H9 (cell line): ENCODE results near the gene RIPK4. TPM values are rescaled to one million over a fixed set of nuclear protein-coding genes. Genes with fewer than 3 reads are reported as not detected.
A peak's percentile ranks its signal among the peaks of the same experiment; 100 is the strongest.

Source experiments
- DNase-seq: peaks from one replicate; pipeline ENCODE4 v3.0.0-alpha.2; 2017
- H2AFZ ChIP-seq: one replicate; pipeline ENCODE4 v1.6.1; 2013; ENCODE audit warnings: mild to moderate bottlenecking, low read length, control low read depth, moderate library complexity
- H2AK5ac ChIP-seq: 2 replicates; pipeline ENCODE4 v1.6.1; 2013; ENCODE audit warnings: low read length, control low read depth, mixed read lengths; ENCODE audit not compliant: insufficient read length
- H2BK120ac ChIP-seq: one replicate; pipeline ENCODE4 v1.6.1; 2013; ENCODE audit warnings: low read depth, mild to moderate bottlenecking, low read length, control low read depth, inconsistent platforms; ENCODE audit not compliant: poor library complexity, severe bottlenecking
- H2BK12ac ChIP-seq: 2 replicates; pipeline ENCODE4 v1.6.1; 2013; ENCODE audit warnings: low read length, control low read depth, mixed read lengths, low read depth; ENCODE audit not compliant: insufficient read length
- H2BK15ac ChIP-seq: 2 replicates; pipeline ENCODE4 v1.6.1; 2013; ENCODE audit warnings: low read depth, low read length, control low read depth
- H2BK20ac ChIP-seq: one replicate; pipeline ENCODE4 v1.6.1; 2013; ENCODE audit warnings: low read depth, mild to moderate bottlenecking, low read length, control low read depth, inconsistent platforms; ENCODE audit not compliant: poor library complexity, severe bottlenecking
- H2BK5ac ChIP-seq: 2 replicates; pipeline ENCODE4 v1.6.1; 2013; ENCODE audit warnings: low read length, control low read depth, mixed read lengths; ENCODE audit not compliant: insufficient read length
- H3K14ac ChIP-seq: 2 replicates; pipeline ENCODE4 v1.6.1; 2013; ENCODE audit warnings: low read length, control low read depth; ENCODE audit not compliant: insufficient read depth
- H3K18ac ChIP-seq: 2 replicates; pipeline ENCODE4 v1.6.1; 2013; ENCODE audit warnings: low read depth, mild to moderate bottlenecking, mixed read lengths, low read length, control low read depth; ENCODE audit not compliant: insufficient read length
- H3K23ac ChIP-seq: 2 replicates; pipeline ENCODE4 v1.6.1; 2013; ENCODE audit warnings: low read length, control low read depth, mixed read lengths, low read depth; ENCODE audit not compliant: insufficient read length
- H3K23me2 ChIP-seq: 2 replicates; pipeline ENCODE4 v1.6.1; 2013; ENCODE audit warnings: low read depth, mild to moderate bottlenecking, mixed read lengths, low read length, control low read depth; ENCODE audit not compliant: insufficient read length, poor library complexity, severe bottlenecking
- H3K27ac ChIP-seq: 2 replicates; pipeline ENCODE4 v1.5.1; 2013; ENCODE audit warnings: low read length, control low read depth, mixed read lengths, low read depth; ENCODE audit not compliant: insufficient read length
- H3K27me3 ChIP-seq: 2 replicates; pipeline ENCODE4 v1.6.1; 2013; ENCODE audit warnings: low read length, control low read depth, inconsistent platforms; ENCODE audit not compliant: insufficient read depth
- H3K4ac ChIP-seq: 2 replicates; pipeline ENCODE4 v1.6.1; 2013; ENCODE audit warnings: low read depth, mild to moderate bottlenecking, control low read depth, inconsistent platforms, low read length, moderate library complexity
- H3K4me1 ChIP-seq: 2 replicates; pipeline ENCODE4 v1.6.1; 2013; ENCODE audit warnings: low read length, control low read depth, inconsistent platforms; ENCODE audit not compliant: insufficient read depth
- H3K4me2 ChIP-seq: 2 replicates; pipeline ENCODE4 v1.6.1; 2013; ENCODE audit warnings: low read length, control low read depth, mixed read lengths; ENCODE audit not compliant: insufficient read length, insufficient read depth
- H3K56ac ChIP-seq: 2 replicates; pipeline ENCODE4 v1.6.1; 2013; ENCODE audit warnings: low read depth, mild to moderate bottlenecking, mixed read lengths, low read length, control low read depth; ENCODE audit not compliant: insufficient read length
- H3K79me1 ChIP-seq: 2 replicates; pipeline ENCODE4 v1.6.1; 2013; ENCODE audit warnings: low read depth, mild to moderate bottlenecking, moderate library complexity, low read length, control low read depth, inconsistent platforms; ENCODE audit not compliant: insufficient read depth, poor library complexity, severe bottlenecking
- H3K79me2 ChIP-seq: 2 replicates; pipeline ENCODE4 v1.6.1; 2013; ENCODE audit warnings: low read length, control low read depth, inconsistent platforms; ENCODE audit not compliant: insufficient read depth
- H3K9ac ChIP-seq: 2 replicates; pipeline ENCODE4 v1.6.1; 2013; ENCODE audit warnings: low read length, control low read depth, mixed read lengths; ENCODE audit not compliant: insufficient read length; ENCODE audit errors: extremely low read depth
- H3K9me3 ChIP-seq: one replicate; pipeline ENCODE4 v1.6.1; 2013; ENCODE audit warnings: low read depth, low read length, inconsistent platforms; ENCODE audit not compliant: control insufficient read depth
- H3T11ph ChIP-seq: one replicate; pipeline ENCODE4 v1.6.1; 2013; ENCODE audit warnings: mild to moderate bottlenecking, low read length, control low read depth, inconsistent platforms
- H4K20me1 ChIP-seq: one replicate; pipeline ENCODE4 v1.6.1; 2013; ENCODE audit not compliant: control insufficient read depth, insufficient read length, insufficient read depth
- H4K5ac ChIP-seq: 2 replicates; pipeline ENCODE4 v1.6.1; 2013; ENCODE audit warnings: low read depth, mild to moderate bottlenecking, mixed read lengths, low read length, control low read depth; ENCODE audit not compliant: insufficient read length
- H4K8ac ChIP-seq: replicated peaks from 2 replicates; pipeline ENCODE4 v1.6.1; 2013; ENCODE audit warnings: low read length, control low read depth, mixed read lengths, low read depth; ENCODE audit not compliant: insufficient read length
- H4K91ac ChIP-seq: 2 replicates; pipeline ENCODE4 v1.6.1; 2013; ENCODE audit warnings: low read depth, mild to moderate bottlenecking, moderate library complexity, mixed read lengths, low read length, control low read depth; ENCODE audit not compliant: insufficient read length
- H3K27ac Mint-ChIP-seq, 3 experiments: 2 replicates in 2 of 3; 3 replicates in 1 of 3; pipeline ENCODE4 v1.8.0; 2020 to 2021; ENCODE audit warnings: mixed read lengths in 3 of 3, mild to moderate bottlenecking in 1 of 3, moderate library complexity in 1 of 3
- H3K27me3 Mint-ChIP-seq: 2 replicates; pipeline ENCODE4 v1.8.0; 2021; ENCODE audit warnings: low read depth, mild to moderate bottlenecking, moderate library complexity, mixed read lengths
- H3K36me3 Mint-ChIP-seq, 3 experiments: 2 replicates in 2 of 3; 3 replicates in 1 of 3; pipeline ENCODE4 v1.8.0; 2020 to 2021; ENCODE audit warnings: low read depth in 3 of 3, mixed read lengths in 3 of 3; ENCODE audit not compliant: insufficient read depth in 1 of 3
- H3K4me1 Mint-ChIP-seq, 2 experiments: 2 replicates each; pipeline ENCODE4 v1.8.0; 2020; ENCODE audit warnings: mixed read lengths in 2 of 2
- H3K4me3 Mint-ChIP-seq, 2 experiments: 2 replicates in 1 of 2; 3 replicates in 1 of 2; pipeline ENCODE4 v1.8.0; 2020 to 2021; ENCODE audit warnings: mild to moderate bottlenecking in 2 of 2, mixed read lengths in 2 of 2, moderate library complexity in 1 of 2
- H3K9me3 Mint-ChIP-seq, 2 experiments: 2 replicates in 1 of 2; 3 replicates in 1 of 2; pipeline ENCODE4 v1.8.0; 2020; ENCODE audit warnings: mild to moderate bottlenecking in 2 of 2, mixed read lengths in 2 of 2, moderate library complexity in 1 of 2
- CTCF ChIP-seq: fragments of 200-600 bp; sonication (generic); conservative IDR thresholded peaks from 3 replicates; pipeline ENCODE4 v1.8.0; 2021; ENCODE audit warnings: antibody characterized with exemption, mild to moderate bottlenecking
- WGBS: extraction: QIAGEN DNeasy Blood & Tissue Kit; methylation state at CpG from one replicate; pipeline ENCODE4 v1.1.7; 2013; ENCODE audit warnings: missing lambda C conversion rate, low lambda C conversion rate, mixed read lengths; ENCODE audit not compliant: insufficient read length; ENCODE audit errors: extremely low coverage; 5-methylcytosine and 5-hydroxymethylcytosine counted together
- total RNA-seq: library from RNA; stranded (reverse); gene quantifications from 2 replicates; pipeline ENCODE4 v1.2.1, GENCODE V29; 2021

The RIPK4 gene
- total RNA-seq, 1 experiment from 2014 or later = 2.9 TPM

GRCh38 chr21:41742073-41742875 is 24.6 kb downstream of the RIPK4 start:
- H2AFZ ChIP-seq = no peak overlapping the region
- no peak for DNase-seq
- peaks cover 16% of the 10 kb centered on the region in 2 experiments for H3K9me3 Mint-ChIP-seq
- no peak overlapping the region for H2BK12ac ChIP-seq
- H3K23me2 ChIP-seq = no peaks in the 10 kb centered on the region
- no peaks in the 10 kb centered on the region for H4K20me1 ChIP-seq
- H3K36me3 Mint-ChIP-seq = peaks cover 37 to 55% (median 38%) of the 10 kb centered on the region in 3 experiments
- H3K4me1 Mint-ChIP-seq = peaks cover 9 to 23% of the 10 kb centered on the region in 2 experiments
- no peak overlapping the region for H3K27ac ChIP-seq
- H3K9ac ChIP-seq = no peak overlapping the region
- H2BK5ac ChIP-seq = no peak overlapping the region
- no peak overlapping the region for H2BK20ac ChIP-seq
- no peak overlapping the region for H2BK15ac ChIP-seq
- no peaks in the 10 kb centered on the region for H3K79me1 ChIP-seq
- no peak for TF ChIP-seq CTCF
- no peak overlapping the region for H4K91ac ChIP-seq
- no peak overlapping the region for H3K4me2 ChIP-seq
- no peak overlapping the region for H3K23ac ChIP-seq
- H3K4ac ChIP-seq = no peak overlapping the region
- no peak overlapping the region for H4K8ac ChIP-seq
- peak overlapping the region in 1 of 3 experiments; percentile 22; a peak in 1 of 7 replicates for H3K27ac Mint-ChIP-seq
- H3K56ac ChIP-seq = no peak overlapping the region
- WGBS = no CpG with 5 or more reads among the region's 30 CpGs
- H3K27me3 Mint-ChIP-seq = no peaks in the 10 kb centered on the region
- H3K9me3 ChIP-seq = peaks cover 11% of the 10 kb centered on the region
- no peak overlapping the region for H2AK5ac ChIP-seq
- H3K4me3 Mint-ChIP-seq = no peak overlapping the region
- no peak overlapping the region for H4K5ac ChIP-seq
- no peak overlapping the region for H3T11ph ChIP-seq
- H3K18ac ChIP-seq = no peak overlapping the region
- no peak overlapping the region; the same call in 1 of the 2 replicates for H3K14ac ChIP-seq
- no peak overlapping the region for H2BK120ac ChIP-seq
- H3K4me1 ChIP-seq = no peaks in the 10 kb centered on the region
- H3K79me2 ChIP-seq = no peaks in the 10 kb centered on the region
- H3K27me3 ChIP-seq = no peaks in the 10 kb centered on the region; the same call in 1 of the 2 replicates
